ENCODE data around the gene ZGLP1. TPM values are rescaled to one million over a fixed set of nuclear protein-coding genes. Genes with fewer than 3 reads are reported as not detected.

ZGLP1 gene
- total RNA-seq, 1 donor from 2014 or later, result 14.9 TPM

DNA sequence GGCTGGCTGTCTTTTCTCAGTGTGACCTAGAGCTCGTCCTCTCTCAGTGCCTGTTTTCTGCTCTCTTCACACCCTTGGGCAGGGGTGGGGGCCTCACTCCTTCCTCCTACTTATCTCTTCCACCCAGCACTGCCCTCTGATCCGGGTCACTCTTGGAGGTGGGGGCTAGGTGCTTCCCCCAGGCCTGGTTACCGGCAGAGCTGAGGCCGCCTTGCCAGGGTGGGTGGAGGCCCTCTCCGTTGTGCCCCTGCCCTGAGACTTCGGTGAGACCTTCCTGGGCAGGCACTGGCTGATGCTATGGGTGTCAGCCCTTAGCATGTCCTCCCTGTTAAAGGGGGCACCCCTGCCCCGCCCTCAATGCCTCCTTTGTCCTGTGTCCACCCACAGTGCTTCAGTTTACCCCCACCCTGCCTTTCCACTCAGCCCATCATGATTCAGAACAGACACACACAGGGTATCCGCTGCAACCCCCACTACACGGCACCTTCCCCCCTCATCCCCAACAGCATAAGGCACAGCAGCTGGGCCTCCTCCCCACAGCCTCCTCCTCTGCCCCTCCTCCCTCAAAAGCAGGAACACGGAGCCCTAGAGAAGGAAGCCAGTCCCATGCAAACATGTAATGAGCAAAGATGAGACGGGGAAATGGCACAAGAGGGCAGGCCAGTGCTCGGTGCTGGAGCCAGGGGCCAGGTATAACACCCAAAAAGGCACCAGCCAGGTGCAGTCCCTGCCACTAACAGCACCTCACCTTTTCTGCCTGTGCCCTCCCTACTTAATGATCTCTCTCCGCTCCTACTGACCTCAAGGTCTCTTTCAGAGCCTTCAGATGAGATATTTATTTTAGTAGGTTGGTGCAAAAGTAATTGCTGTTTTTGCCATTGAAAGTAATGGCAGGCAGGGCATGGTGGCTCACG lies 9.8 kb downstream of the ZGLP1 start:
- Mint-ChIP-seq H3K36me3 (peaks cover 3% of the 10 kb centered on the region), H3K27me3 (ENCODE audit: low read depth) (peaks cover 54% of the 10 kb centered on the region), H3K4me3 (no peak overlapping the region), H3K4me1 (peaks cover 9% of the 10 kb centered on the region), H3K9me3 (no peaks in the 10 kb centered on the region), H3K27ac (no peak overlapping the region)
- no peak for DNase-seq (ENCODE audit: low spot score in 2 of 2, unreplicated experiment in 2 of 2)
- TF ChIP-seq, protein P1, sequence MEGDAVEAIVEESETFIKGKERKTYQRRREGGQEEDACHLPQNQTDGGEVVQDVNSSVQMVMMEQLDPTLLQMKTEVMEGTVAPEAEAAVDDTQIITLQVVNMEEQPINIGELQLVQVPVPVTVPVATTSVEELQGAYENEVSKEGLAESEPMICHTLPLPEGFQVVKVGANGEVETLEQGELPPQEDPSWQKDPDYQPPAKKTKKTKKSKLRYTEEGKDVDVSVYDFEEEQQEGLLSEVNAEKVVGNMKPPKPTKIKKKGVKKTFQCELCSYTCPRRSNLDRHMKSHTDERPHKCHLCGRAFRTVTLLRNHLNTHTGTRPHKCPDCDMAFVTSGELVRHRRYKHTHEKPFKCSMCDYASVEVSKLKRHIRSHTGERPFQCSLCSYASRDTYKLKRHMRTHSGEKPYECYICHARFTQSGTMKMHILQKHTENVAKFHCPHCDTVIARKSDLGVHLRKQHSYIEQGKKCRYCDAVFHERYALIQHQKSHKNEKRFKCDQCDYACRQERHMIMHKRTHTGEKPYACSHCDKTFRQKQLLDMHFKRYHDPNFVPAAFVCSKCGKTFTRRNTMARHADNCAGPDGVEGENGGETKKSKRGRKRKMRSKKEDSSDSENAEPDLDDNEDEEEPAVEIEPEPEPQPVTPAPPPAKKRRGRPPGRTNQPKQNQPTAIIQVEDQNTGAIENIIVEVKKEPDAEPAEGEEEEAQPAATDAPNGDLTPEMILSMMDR (IDR thresholded peaks at IDR 0.05; ENCODE audit: unreplicated experiment), result no peak

DNA sequence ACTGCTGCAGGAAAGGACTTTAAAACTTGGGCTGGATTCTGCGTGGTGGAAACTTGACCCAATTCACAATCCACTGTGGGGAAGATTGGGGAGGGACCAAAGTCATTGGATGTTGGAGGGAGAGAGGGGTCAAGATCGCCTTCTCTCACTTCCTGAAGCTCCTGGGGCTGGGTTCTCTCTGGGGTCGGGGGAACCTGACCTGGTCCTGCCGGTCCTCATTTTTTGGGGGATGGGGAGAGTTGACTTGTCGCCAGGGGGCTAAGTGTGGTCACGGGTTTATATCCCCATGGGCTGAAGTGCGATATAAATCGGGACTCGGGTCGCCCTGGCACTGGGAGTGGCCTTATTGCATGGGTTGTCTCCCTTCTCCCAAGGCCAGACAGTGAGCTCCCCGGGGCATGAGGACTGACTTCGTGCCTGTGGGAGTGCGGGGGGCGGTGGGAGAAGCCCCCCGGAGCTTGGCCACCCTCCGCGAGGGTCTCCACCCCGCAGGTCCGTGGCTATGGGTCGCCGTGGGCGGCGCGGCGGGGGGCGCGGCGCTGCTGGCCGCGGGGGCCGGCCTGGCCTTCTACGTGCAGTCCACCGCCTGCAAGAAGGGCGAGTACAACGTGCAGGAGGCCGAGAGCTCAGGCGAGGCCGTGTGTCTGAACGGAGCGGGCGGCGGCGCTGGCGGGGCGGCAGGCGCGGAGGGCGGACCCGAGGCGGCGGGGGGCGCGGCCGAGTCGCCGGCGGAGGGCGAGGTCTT lies 13.6 kb downstream of the ZGLP1 start:
- Mint-ChIP-seq H3K36me3 (no peaks in the 10 kb centered on the region), H3K27me3 (ENCODE audit: low read depth) (peaks cover 77% of the 10 kb centered on the region), H3K27ac (peak overlapping the region; percentile 6), H3K4me1 (peaks cover 25% of the 10 kb centered on the region), H3K9me3 (no peaks in the 10 kb centered on the region), H3K4me3 (peak overlapping the region; percentile 47)
- DNase-seq (ENCODE audit: low spot score in 2 of 2, unreplicated experiment in 2 of 2), result no peak
- TF ChIP-seq, protein P1 (IDR thresholded peaks at IDR 0.05; ENCODE audit: unreplicated experiment), result no peak

DNA sequence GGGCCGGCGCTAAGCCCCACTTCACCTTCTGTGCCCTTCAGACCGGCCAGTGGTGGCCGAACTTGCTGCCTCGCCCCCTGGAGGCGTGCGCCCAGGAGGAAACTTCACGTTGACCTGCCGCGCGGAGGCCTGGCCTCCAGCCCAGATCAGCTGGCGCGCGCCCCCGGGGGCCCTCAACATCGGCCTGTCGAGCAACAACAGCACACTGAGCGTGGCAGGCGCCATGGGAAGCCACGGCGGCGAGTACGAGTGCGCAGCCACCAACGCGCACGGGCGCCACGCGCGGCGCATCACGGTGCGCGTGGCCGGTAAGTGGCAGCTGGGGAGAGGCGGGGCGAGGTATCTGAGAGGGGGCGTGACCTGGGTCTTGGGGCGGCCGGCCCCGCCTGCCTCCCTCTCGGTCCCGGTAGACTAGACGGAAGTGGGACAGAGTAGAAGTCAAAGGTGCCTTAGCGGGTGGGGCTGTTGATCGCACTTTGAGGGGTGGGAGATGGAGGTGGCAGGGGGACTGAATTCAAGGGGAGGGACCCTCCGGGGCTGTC lies 14.2 kb downstream of the ZGLP1 start:
- H3K4me1 Mint-ChIP-seq, result peaks cover 31% of the 10 kb centered on the region
- peaks cover 84% of the 10 kb centered on the region for H3K27me3 Mint-ChIP-seq (ENCODE audit: low read depth)
- no peaks in the 10 kb centered on the region for H3K36me3 Mint-ChIP-seq
- TF ChIP-seq, protein P1 (IDR thresholded peaks at IDR 0.05; ENCODE audit: unreplicated experiment), result no peak
- H3K27ac Mint-ChIP-seq, result peak overlapping the region; percentile 6
- no peak for DNase-seq (ENCODE audit: low spot score in 2 of 2, unreplicated experiment in 2 of 2)
- peak overlapping the region; percentile 47 for H3K4me3 Mint-ChIP-seq
- H3K9me3 Mint-ChIP-seq, result no peaks in the 10 kb centered on the region

DNA sequence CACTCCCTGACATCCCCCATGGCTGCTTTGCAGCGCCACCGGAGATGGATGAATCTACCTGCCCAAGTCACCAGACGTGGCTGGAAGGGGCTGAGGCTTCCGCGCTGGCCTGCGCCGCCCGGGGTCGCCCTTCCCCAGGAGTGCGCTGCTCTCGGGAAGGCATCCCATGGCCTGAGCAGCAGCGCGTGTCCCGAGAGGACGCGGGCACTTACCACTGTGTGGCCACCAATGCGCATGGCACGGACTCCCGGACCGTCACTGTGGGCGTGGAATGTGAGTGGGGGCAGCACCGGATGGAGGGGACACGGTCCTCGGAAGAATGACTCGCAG lies 15.3 kb downstream of the ZGLP1 start:
- Mint-ChIP-seq H3K36me3 (no peaks in the 10 kb centered on the region), H3K27me3 (ENCODE audit: low read depth) (peaks cover 86% of the 10 kb centered on the region), H3K4me1 (peaks cover 34% of the 10 kb centered on the region), H3K9me3 (no peaks in the 10 kb centered on the region), H3K4me3 (no peak overlapping the region), H3K27ac (no peak overlapping the region)
- TF ChIP-seq, protein P1 (IDR thresholded peaks at IDR 0.05; ENCODE audit: unreplicated experiment), result no peak
- DNase-seq (ENCODE audit: low spot score in 2 of 2, unreplicated experiment in 2 of 2), result no peak

DNA sequence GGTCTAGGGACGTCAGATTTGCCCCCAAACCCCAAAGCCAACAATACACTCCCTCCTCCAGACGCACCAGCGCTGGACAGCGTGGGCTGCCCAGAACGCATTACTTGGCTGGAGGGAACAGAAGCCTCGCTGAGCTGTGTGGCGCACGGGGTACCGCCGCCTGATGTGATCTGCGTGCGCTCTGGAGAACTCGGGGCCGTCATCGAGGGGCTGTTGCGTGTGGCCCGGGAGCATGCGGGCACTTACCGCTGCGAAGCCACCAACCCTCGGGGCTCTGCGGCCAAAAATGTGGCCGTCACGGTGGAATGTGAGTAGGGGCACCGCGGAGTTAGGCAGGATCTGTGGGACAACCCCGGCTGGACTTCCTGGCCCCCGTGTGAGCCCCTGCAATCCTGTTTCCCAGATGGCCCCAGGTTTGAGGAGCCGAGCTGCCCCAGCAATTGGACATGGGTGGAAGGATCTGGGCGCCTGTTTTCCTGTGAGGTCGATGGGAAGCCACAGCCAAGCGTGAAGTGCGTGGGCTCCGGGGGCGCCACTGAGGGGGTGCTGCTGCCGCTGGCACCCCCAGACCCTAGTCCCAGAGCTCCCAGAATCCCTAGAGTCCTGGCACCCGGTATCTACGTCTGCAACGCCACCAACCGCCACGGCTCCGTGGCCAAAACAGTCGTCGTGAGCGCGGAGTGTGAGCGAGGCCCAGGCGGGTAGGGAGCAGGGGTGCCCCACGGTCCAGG lies 15.8 kb downstream of the ZGLP1 start:
- no peak overlapping the region for H3K4me3 Mint-ChIP-seq
- no peak for DNase-seq (ENCODE audit: low spot score in 2 of 2, unreplicated experiment in 2 of 2)
- H3K9me3 Mint-ChIP-seq, result no peaks in the 10 kb centered on the region
- TF ChIP-seq, protein P1 (IDR thresholded peaks at IDR 0.05; ENCODE audit: unreplicated experiment), result no peak
- no peak overlapping the region for H3K27ac Mint-ChIP-seq
- no peaks in the 10 kb centered on the region for H3K36me3 Mint-ChIP-seq
- peaks cover 89% of the 10 kb centered on the region for H3K27me3 Mint-ChIP-seq (ENCODE audit: low read depth)
- peaks cover 36% of the 10 kb centered on the region for H3K4me1 Mint-ChIP-seq

Measured in mesothelial cell of epicardium (in vitro differentiated cells).